GM21528 (cell line): ENCODE results near the gene OSBP.
A peak's percentile ranks its signal among the peaks of the same experiment; 100 is the strongest.

Experiments
- ATAC-seq: cut with Tn5 transposase; IDR thresholded peaks from one replicate; pipeline ENCODE4 v1.9.1; 2021; ENCODE audit warnings: mild to moderate bottlenecking, moderate library complexity; ENCODE audit not compliant: unreplicated experiment, low FRiP score

The OSBP gene

GRCh38 chr11:59607703-59608454 is 7.7 kb downstream of the OSBP start:
- no peak for ATAC-seq

GRCh38 chr11:59602432-59602831 is 13.1 kb downstream of the OSBP start:
- ATAC-seq, result no peak

- no peak for ATAC-seq
Measured at GRCh38 chr11:59601788-59602187, 13.8 kb downstream of the OSBP start.

GRCh38 chr11:59600636-59601035 is 14.9 kb downstream of the OSBP start:
- ATAC-seq, result no peak

- no peak for ATAC-seq
Measured at GRCh38 chr11:59600234-59600633, 15.3 kb downstream of the OSBP start.

GRCh38 chr11:59598961-59599360 is 16.6 kb downstream of the OSBP start:
- ATAC-seq, result no peak

GRCh38 chr11:59584294-59584693 is 31.3 kb downstream of the OSBP start:
- ATAC-seq, result no peak

- ATAC-seq, result no peak
Measured at GRCh38 chr11:59582006-59582405, 33.6 kb downstream of the OSBP start.

GRCh38 chr11:59578369-59578768 is 37.2 kb downstream of the OSBP start:
- ATAC-seq, result no peak

GRCh38 chr11:59575505-59575904 is 40.1 kb downstream of the OSBP start:
- no peak for ATAC-seq

GRCh38 chr11:59574932-59575502 is 40.6 kb downstream of the OSBP start:
- no peak for ATAC-seq

GRCh38 chr11:59574467-59574866 is 41.1 kb downstream of the OSBP start:
- ATAC-seq, result no peak

GRCh38 chr11:59573216-59573615 is 42.4 kb downstream of the OSBP start:
- ATAC-seq, result no peak

GRCh38 chr11:59572091-59572490 is 43.5 kb downstream of the OSBP start:
- no peak for ATAC-seq

- no peak for ATAC-seq
Measured at GRCh38 chr11:59562292-59562691, 53.3 kb downstream of the OSBP start.

- peak; percentile 44 for ATAC-seq
Measured at GRCh38 chr11:59560702-59561473, 54.7 kb downstream of the OSBP start.

- ATAC-seq, result peak; percentile 36
Measured at GRCh38 chr11:59560290-59560701, 55.3 kb downstream of the OSBP start.

- ATAC-seq, result no peak
Measured at GRCh38 chr11:59559886-59560285, 55.7 kb downstream of the OSBP start.

GRCh38 chr11:59558270-59558643 is 57.3 kb downstream of the OSBP start:
- no peak for ATAC-seq

- no peak for ATAC-seq
Measured at GRCh38 chr11:59556917-59557348, 58.6 kb downstream of the OSBP start.

- no peak for ATAC-seq
Measured at GRCh38 chr11:59556115-59556916, 59.3 kb downstream of the OSBP start.
